NCI-H1092 treated with DMSO at 0.1 percent for 48 hours (cell line): ENCODE measurements around the gene NAV1.
"Not testable (repeated sequence)": the region's sequence is repeated elsewhere in the genome, so short reads cannot be mapped to it uniquely, and the experiment has no call there.

ENCODE experiments used
- DNase-seq: peaks from one replicate; lab custom pipeline; 2025; lab: John Stamatoyannopoulos, UW

NAV1 gene

DNA sequence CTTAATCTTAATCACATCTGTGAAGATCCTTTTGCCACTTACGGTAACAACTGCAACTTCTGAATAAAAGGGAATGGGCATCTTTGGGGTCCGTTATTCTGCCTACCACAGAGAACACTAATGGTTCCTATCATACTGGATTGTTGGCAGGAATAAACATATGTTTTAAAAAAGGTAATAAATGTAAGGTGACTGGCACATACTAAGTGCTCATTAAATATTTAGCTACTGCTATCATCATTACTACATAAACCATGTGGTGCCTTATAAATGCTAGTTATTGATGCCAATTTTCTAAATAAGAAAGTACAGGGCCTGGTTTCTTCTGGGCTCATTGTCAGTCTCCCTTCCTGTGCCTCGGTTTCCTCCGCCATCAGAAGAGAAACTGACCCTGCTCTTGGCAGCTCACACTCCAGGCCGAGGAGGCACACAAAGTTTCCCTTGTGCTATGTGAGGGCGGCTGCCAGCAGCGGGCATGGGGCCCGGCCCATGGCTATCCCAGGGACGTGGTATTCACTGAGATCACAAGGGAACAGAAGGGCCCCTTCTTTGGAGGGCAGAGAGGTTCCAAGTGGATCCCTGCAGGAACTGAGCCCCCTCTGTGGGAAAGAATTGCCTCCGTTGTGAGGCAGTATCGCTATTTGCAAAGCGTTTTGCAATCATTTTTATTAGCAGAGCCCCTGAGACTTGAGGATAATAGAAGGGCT is 26.2 kb downstream of the NAV1 start:
- no peak for DNase-seq

DNA sequence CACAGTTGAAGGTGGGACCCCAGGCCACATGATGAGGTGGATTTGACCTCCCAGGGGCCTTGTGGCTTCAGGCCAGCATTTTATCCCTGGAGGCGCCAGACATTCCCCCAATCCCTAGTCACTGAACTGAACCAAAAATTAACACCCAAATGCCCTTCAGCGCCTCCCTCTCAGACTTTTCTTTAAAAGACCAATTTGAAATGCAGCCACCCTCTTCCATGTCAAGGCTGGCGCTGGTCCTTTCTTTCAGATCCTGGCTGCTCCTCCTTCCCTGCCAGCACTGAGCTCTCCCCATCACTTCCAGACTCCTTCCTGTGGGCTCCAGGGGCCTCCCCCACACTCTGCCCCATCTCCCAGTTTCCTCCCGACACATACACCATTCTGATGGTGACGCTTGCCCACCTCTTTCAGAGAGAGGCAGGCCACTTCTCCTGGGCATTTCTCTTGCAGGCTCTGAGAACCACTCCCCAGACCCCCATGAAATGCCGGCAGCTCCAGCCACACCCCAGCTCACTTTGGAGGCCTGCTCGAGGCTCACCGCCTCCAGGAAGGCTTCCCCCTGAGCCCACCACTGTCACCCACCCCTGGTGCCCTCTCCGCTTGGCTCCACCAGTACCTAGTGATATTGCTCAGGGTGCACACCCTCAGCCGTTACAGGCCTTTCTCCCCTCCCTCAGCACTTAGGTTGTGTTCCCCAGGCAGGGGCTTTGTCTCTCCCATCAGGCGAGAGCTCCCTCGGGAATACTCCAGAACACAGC is 27.0 kb downstream of the NAV1 start:
- no peak for DNase-seq

DNA sequence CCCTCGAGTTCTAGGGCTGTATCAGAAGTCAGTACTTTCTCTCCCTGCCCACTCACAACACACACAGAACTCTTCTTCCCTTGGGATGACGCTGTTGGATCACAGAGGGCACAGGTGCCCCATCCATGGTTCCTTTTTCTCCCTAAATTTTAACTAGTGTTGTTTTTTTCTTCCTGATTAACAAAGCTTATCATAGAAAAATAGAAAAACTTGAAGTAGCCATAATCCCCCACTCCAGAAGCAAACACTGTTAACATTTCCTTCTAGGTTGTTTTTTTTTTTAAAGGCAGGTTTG is 27.5 kb downstream of the NAV1 start:
- DNase-seq: no peak

DNA sequence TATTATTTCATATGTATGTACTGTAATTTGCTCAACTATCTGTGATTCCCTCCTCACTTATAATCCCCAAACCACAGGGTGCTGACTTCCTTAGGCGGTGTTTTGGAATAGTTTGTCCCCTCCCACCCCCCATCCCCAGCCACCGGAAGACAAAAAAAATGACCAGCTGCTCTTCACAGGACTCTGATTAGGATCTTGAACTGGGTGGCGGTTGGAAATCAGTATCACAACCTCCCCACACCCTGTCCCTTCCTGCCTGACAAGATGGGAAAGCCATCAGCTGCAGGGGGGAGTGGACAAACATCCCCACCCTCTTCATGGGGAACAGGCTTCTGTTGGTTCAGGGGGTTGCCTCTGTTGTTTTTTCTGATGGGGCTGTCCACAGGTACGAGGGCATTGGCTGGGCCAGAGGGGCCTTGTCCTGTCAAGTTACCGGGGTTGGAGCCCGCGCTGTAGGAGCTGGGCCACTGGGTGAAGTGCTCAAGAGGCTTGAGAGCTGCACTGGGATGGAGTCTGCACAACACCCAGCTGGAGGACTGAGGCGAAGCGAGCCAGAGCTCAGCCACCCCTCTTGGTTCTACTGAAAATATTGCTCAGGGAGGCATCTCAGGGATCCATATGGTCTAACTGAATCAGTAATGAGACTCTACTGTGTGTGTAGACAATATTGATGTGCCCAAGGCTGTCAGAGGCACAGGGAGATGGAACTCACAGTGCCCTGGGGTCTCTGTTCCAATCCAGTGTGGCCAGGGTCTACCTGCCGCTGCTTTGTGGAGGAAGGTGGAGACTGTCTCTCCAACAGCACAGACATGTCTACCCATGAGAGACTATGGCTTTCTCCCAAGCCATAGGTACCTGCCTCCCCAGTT is 28.2 kb downstream of the NAV1 start:
- DNase-seq: no peak

DNA sequence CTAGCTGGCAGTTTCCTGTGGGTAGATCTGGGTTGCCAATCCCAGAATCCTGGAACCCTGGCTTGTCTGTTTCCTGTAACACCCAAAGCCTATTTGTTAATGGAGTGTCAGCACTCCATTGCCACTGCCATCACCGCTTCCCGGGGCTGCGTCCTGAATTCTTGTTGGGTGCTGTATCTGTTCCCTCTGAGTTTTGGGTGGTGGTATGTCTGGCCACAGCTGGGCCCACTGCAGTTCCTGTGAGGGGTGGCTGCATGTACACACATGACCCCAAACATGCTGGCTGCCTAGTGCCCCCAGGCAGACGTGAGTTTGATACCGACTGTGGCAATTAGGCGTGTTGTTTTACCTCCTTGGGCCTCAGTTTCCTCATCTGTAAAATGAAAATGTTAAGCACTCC is 29.3 kb downstream of the NAV1 start:
- DNase-seq: no peak

DNA sequence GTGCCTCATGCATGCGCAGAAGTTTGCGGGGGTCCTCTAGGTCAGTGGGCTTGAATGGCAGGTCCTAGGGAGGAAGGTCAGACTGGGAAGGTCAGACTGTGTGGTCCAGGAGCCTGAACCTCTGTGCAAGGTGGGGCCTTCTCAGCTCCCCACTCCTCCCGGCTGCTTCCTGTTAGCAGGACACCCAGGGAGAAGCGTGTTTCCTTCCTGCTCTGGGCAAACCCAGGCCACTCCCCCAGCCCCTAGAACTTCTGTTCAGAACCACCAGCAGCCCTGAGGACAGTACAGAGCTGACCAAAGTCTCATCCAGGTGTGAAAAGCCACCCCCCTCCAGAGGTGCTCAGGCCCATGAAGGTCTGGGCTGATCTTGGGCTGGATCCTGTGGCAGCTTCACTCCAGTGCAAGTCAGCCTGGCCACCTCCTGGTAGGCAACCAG is 29.9 kb downstream of the NAV1 start:
- no peak for DNase-seq

DNA sequence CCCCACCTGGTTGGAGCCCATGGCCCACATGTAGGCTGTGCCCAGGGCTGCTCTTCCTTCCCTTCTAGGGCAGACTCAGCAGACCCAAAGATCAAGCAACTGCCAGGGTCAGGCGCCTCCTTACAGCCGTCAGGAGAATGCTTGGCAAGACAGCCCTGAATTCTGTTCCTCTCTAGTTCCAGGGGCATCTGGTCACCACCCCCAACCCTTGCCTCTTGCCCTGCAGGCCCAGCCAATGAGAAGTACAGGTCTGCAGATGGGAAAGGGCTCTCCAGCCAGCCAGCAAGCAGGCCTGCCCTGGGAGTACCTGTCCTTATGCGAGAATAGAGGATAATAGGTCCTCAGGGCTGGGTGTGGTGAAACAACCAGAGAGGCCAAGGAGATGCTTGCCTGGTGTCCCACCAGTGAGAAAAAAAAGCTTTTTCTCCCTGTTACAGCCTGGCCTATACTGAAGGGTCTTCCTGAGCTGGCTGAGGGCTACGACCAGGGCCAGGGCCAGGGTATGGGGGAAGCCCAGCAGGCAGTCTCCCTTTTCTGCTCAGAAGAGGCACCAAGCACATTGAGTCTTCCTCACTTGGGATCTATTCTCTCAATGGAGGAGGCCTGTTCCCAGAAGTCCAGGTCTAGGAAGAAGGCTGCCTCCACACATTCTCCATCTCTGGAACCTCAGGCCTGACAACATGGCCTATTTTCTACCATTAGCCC is 31.4 kb downstream of the NAV1 start:
- DNase-seq: no peak

DNA sequence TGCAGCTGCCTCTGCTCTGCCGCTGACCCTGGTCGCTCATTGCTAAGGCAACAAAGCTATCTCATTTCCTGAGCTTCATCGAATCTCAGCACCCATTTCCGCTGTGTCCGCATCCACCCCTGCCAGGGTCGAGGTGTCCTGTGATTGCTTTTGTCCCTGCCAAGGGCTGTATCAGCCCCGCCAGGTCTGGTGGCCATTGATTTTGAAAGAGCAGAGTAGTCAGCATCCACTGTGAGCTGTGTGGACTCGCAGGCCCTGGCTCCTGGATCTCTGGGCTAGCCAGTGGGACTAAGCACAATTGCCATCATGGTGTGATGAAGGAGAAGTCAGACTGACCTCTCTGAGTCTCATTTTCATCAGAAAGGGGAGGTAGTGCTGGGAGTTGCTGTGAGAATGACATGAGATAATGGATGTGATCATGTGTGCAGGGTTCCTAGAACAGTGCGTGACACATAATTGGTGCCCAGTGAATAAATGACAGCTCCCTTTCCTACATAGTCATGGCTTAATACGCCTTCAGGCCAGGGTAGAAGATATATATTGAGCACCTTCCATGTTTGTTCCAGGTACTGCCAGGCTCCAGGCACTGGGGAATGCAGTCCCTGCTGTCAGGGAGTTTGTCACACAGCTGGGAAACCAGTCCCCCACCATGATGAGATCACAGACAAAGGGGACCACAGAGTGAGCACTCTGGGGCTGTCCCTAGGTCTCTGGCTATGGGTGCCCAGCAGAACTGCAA is 32.1 kb downstream of the NAV1 start:
- peak; percentile 29 for DNase-seq

DNA sequence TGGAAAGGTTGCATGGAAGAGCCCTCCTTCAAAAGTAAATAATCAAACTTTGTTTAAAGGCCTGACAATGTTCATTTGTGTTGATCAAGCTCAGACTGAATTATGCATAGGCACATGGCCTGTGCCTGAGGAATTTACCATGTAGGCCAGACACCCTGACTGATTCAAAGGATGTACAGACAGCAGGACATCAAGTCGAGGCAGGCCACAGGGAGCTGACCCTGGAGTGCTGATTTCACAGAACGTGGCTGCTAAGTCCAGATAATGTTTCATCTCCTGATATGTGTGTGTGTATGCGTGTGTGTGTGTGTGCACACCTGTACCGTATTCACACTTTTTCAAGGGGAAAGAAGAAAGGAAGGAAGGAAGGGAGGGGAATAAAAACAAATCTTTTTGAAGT is 34.1 kb downstream of the NAV1 start:
- DNase-seq: no peak

DNA sequence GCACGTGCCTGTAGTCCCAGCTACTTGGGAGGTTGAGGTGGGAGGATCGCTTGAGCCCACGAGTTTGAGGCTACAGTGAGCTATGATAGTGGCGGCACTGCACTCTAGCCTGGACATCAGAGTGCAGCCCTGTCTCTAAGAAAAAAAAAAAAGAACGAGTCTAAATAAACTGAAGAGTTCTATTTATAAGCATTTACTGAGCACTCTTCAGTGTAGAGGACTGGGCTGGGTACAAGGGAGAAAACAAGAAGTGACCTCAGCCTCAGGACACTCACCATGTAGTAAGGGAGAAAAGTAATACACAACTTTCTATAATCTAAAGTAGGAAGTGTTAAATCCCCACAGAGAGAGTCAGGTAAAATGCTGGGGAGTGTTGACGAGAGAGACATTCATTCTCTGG is 35.0 kb downstream of the NAV1 start:
- DNase-seq: no peak

DNA sequence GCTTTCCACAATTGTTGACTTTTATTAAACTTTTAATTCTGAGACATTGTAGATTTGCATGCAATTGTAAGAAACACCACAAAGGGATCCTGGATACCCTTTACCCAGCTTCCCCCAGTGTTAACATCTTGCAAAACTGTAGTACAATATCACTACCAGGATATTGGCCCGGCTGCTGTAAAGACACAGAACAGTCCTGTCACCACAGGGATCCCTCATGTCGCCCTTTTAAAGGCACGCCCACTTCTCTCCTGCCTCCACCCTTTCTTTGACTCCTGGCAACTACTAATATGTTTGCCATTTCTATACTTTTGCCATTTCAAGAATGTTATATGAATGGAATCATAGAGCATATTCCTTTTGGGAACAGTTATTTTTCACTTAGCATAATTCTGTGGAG is 37.0 kb downstream of the NAV1 start:
- DNase-seq: no peak

DNA sequence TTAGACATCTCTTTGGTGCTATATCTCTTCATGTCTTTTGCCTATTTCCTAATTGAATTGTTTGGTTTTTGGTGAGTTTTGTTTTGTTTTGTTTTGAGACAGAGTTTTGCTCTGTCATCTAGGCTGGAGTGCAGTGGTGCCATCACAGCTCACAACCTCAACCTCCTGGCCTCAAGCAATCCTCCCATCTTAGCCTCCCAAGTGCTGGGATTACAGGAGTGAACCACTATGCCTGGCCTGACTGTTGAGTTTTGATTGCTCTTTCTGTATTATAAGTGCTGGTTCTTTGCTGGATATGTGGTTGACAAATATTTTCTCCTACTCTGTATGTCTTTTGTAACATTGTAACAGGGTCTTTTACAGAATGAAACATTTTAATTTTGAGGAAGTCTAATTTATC is 38.0 kb downstream of the NAV1 start:
- DNase-seq: no peak

DNA sequence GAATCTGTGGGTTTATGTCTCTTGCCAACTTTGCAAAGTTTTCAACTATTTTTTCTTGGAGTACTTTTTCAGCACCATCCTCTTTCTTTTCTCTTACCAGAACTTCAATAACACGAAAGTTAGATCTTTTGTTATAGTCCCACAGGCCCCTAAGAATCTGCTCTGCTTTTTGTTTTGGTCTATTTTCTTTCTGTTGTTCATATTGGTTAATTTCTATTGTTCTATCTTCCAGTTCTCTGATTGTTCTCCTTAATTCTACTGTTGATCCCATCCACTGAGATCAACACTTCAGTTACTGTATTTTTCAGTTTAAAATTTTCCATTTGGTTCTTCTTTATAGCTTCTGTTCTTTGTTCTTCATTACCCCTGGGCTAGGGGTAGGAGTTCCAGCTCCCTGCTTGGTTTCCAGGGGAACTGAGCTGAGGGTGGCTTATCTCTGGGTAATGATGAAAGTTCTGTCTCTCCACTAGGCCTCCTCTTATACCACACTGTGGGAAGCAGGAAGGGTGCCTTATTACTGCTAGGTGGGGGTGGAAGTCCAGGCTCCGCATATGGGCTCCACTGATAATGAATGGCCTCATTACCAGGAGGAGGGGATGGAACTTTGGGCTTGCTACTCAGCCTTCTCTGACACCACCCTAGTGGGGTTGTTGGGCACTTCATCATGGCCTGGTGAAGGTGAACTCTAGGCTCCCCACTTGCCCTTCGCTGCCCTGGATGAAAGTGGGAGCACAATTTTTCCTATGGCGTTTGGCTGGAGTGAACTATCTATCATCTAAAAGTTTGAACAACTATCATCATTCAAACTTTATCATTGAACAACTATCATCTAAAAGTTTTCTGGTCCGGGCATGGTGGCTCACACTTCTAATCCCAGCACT is 39.3 kb downstream of the NAV1 start:
- DNase-seq: no peak

DNA sequence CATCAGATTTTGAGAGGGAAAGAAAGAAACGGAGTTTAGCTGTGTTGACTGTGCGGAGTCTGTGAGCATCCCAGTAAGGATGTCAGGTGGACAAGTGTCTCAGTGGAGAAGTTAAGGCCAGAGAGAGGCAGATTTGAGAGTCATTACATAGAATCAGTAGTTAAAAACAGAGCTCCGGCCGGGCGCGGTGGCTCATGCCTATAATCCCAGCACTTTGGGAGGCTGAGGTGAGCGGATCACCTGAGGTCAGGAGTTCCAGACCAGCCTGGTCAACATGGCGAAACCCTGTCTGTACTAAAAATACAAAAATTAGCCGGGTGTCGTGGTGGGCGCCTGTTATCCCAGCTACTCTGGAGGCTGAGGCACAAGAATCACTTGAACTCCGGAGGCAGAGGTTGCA is 42.4 kb downstream of the NAV1 start:
- DNase-seq: not testable (repeated sequence)

DNA sequence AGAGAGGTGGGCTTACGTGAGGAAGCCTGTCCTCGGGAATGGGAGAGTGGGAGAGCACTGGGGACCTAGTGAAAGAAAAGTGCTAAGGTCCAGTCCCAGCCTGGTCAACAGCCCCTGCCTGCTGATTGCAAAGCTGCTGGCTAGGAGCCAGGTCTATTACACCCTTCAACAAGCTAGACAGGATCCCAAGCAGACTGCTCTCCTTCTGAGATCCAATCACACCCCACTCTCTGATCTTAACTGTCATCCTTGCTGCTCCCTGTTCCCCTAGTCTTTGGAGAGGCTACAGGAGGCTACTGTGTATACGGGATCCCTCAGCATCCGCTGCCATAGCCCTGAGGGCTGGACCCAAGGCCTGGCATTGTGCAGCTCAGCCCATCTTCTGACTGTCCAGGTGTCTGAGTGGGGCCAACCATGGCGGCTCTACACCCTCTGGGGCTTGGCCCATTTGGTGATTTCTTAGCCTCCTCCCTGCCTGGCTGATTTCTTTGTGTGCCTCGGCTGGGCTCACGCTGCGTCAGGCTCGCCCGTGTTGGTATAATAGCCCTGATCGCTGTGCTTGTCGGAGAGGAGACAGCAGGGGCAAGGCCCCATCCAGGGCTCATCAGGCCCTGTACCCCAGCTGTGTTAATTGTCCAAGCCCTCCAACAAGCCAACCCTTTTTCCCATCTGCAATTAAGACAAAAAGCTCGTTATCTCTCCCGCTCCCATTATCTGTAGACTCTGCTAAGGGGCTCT is 43.9 kb downstream of the NAV1 start:
- DNase-seq: peak; percentile 51

DNA sequence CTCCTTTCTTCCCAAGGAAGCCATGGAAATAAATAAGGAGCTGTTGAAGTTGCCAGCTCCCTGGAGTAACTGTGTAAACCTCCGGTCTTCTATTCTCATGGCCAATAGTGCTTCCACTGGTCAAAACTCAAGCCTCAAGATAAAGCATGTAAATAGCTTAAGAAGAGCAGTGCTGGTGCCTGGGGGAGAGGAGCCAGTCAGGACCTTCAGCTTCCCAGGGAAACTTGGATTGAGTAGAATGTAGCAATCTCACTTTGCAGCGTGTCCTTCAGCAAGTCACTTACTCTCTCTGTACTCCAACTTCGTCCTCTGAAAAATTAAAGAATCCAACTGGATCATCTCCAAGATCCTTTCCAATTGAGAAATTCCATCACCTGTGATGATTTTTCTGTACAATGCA is 44.7 kb downstream of the NAV1 start:
- DNase-seq: no peak

DNA sequence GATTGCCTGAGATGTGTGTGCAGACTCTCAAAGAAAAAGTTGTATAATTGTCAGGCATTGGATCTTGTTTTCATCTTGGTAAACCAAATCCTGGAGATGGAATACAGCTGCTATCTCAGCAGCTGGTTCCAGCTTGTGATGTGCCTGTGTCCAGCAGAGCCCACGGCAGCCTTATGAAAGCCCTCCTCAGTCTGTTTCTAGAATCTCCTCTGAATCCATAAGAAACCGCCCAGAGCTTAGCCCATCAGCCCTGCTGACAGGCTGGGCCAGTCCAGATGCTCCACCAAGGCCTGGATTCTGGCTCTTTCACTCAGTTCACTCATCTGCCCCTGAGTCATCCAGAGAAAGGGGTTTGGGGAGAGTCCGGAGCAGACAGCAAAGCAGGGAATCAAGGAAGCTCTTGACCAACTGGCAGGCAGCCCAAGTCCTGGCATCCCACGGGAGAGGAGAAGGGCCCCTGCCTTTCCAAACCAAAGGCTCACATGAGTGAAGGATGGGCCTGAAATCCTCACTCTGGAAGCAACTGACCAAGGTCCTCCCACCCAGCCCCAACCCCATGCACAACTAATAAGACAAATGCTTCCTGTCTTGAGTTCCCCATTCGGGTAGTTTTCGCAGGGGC is 45.7 kb downstream of the NAV1 start:
- no peak for DNase-seq

DNA sequence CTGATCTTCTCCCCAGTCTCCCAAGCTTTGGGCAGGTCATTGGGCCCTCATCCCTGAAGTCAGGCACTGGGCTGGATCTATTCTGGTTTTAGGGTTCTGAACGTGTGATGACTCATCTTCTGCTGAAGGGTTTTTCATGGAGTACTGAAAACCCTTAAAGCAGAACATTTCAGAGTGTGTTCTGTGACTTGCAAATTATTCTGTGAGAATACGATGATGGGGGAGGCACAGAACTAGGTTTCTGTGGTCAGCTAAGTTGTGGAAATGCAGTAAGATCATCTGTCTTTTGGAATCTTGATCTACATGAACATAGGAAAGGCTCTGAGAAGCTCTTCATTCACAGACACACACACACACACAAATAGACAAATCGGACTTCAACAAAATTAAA is 46.2 kb downstream of the NAV1 start:
- no peak for DNase-seq

DNA sequence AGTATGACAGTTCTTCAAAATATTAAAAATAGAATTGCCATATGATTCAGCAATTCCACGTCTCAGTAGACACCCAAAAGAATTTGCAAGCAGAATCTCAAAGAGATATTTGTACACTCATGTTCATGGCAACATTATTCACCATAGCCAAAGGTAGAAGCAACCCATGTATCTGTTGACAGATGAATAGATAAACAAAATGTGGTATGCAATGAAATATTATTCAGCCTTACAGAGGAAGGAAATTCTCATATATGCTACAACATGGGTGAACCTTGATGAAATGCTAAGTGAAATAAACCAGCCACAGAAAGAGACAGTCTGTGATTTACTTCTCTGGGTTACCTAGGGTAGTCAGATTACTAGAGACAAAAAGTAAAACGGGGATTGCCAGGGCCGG is 47.0 kb downstream of the NAV1 start:
- no peak for DNase-seq

DNA sequence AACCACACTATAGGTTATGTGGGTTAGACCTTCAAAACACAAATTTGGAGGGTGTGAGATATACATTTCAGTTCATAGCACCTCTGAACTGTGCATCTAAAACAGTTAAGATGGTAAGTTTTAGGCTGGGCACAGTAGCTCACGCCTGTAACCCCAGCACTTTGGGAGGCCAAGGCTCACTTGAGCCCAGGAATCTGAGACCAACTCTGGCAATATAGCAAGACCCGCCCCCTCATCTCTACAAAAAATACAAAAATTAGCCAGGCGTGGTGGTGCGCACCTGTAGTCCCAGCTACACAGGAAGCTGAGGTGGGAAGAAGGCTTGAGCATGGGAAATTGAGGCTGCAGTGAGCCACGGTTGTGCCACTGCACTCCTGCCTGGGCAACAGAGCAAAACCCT is 47.9 kb downstream of the NAV1 start:
- DNase-seq: no peak
